Skin epidermis (tissue), 12 donors: ENCODE results near the gene SIPA1L3.

Experiments used
- H3K27ac ChIP-seq, 21 experiments: fragments of 200-600 bp; sonication (generic) in 11 of 21; one replicate each; pipeline ENCODE4 v1.5.0; 2020; ENCODE audit warnings: mild to moderate bottlenecking in 3 of 21, inconsistent platforms in 2 of 21, moderate library complexity in 2 of 21
- H3K4me3 ChIP-seq, 7 experiments: fragments of 200-600 bp; sonication (generic) in 2 of 7; one replicate each; pipeline ENCODE4 v1.5.0; 2020; ENCODE audit warnings: inconsistent platforms in 2 of 7, mild to moderate bottlenecking in 2 of 7, moderate library complexity in 1 of 7

The SIPA1L3 gene

GRCh38 chr19:38190793-38191192 is 283.8 kb downstream of the SIPA1L3 start:
- H3K27ac ChIP-seq: no peak overlapping the region
- H3K4me3 ChIP-seq: no peak overlapping the region

DNA sequence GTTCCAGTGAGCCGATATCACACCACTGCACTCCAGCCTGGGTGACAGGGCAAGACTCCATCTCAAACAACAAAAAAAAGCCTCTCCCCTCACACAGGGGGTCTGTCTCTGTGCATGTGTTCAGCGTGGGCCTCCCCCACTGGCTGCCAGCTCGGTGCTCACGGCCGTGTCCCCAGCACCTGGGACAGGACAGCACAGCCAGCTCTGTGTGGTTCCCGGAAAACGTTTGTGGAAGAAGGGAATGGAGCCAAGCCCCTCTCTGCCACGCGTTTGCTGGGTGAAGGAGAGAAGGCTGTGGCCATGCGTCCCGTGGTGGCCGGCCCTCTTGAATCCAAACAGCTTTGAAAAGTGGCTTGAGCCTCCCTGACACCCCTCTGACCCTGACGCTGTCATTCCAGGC is 284.7 kb downstream of the SIPA1L3 start:
- Histone ChIP-seq H3K27ac (no peak overlapping the region), H3K4me3 (no peak overlapping the region)

- Histone ChIP-seq H3K27ac (peak overlapping the region in 3 of 21 experiments; percentile 24 to 31 (median 29)), H3K4me3 (no peak overlapping the region)
Observed at GRCh38 chr19:38193445-38193844, 286.4 kb downstream of the SIPA1L3 start.

- Histone ChIP-seq H3K4me3 (no peak overlapping the region), H3K27ac (peak overlapping the region in 3 of 21 experiments; percentile 24 to 31 (median 29))
Observed at GRCh38 chr19:38194061-38194701, 287.2 kb downstream of the SIPA1L3 start.

DNA sequence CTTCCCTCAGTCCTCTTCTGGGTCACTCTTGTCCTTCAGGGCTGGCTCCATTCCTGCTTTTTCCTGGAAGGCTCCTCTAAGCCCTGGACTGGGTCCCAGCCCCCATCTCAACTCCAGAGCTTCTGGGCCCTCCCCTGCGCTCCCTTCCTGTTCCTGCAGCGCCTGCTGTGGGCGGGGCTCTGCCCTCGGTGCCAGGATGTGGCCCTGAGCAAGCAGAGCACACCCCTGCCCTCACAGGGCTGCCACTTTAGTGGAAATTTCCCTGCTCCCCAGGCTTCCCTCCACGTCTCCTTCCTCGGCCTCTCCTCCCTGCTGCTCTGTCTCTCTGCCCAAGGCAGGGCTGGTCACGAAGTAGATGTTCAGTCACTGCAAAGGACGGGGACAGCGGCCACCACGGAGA is 288.2 kb downstream of the SIPA1L3 start:
- Histone ChIP-seq H3K4me3 (no peak overlapping the region), H3K27ac (no peak overlapping the region)

DNA sequence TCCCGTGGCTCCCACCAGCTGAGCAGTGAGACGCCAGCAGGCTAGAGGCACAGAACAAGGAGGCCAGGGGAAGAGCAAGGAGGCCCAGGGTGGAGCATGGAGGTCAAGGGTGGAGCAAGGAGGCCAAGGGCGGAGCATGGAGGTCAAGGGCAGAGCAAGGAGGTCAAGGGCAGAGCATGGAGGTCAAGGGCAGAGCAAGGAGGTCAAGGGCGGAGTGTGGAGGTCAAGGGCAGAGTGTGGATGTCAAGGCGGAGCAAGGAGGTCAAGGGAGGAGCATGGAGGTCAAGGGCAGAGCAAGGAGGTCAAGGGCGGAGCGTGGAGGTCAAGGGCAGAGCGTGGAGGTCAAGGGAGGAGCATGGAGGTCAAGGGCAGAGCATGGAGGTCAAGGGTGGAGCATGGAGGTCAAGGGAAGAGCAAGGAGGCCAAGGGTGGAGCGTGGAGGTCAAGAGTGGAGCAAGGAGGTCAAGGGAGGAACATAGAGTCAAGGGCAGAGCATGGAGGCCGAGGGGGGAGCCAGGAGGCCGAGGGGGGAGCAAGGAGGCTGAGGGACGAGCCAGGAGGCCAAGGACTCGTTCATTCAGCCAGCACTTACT is 289.3 kb downstream of the SIPA1L3 start:
- no peak overlapping the region for H3K4me3 ChIP-seq
- H3K27ac ChIP-seq: no peak overlapping the region

GRCh38 chr19:38196948-38197656 is 290.1 kb downstream of the SIPA1L3 start:
- no peak overlapping the region for H3K4me3 ChIP-seq
- H3K27ac ChIP-seq: no peak overlapping the region

DNA sequence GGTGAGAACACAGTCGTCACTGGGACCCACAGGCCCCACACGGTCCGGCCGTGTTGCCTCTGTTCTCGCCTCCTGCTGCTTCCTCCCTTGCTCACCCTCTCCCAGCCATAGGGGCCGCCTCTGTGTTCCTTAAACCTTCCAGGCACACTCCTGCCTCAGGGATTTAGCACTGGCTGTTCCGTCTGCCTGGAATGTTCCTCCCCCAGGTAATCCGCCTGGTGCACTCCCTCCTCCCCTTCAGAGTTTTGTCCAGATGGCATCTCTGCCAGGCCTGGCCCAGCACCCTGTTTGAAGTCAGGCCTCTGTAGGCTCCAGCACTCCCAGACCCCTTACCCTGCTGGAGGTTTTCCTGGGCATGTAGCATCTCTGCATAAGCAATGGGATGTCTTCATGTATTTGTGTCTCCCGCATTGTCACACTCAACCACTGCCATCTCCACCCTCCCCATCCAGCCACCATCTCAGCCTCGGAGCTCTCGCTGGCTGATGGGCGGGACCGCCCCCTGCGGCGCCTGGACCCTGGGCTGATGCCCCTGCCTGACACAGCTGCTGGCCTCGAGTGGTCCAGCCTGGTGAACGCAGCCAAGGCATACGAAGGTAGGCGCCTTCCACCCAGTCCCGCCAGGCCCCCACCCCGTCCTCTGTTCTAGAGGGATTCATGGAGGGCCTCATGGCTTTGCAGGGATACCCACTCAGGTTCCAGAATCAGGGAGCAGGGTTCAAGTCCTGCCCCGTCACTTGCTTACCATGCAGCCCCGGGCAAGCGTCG is 291.1 kb downstream of the SIPA1L3 start:
- Histone ChIP-seq H3K27ac (no peak overlapping the region), H3K4me3 (no peak overlapping the region)

GRCh38 chr19:38199340-38199739 is 292.3 kb downstream of the SIPA1L3 start:
- H3K4me3 ChIP-seq: no peak overlapping the region
- H3K27ac ChIP-seq: no peak overlapping the region

DNA sequence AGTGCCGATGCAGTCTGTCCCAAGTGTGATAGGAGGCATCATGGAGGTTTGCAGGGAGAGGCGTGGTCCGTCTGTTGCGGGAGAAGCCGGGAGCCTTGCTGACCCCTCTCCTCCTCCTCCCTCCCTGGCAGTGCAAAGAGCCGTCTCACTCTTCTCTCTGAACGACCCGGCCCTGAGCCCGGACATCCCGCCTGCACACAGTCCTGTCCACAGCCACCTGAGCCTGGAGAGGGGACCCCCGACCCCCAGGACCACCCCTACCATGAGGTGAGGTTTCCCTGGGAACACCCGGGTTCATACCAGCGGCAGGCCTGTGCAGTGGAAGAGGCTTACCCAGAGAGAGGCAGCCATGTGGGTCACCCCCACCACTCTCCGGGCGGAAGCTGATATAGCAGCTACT is 294.7 kb downstream of the SIPA1L3 start:
- Histone ChIP-seq H3K4me3 (no peak overlapping the region), H3K27ac (no peak overlapping the region)

DNA sequence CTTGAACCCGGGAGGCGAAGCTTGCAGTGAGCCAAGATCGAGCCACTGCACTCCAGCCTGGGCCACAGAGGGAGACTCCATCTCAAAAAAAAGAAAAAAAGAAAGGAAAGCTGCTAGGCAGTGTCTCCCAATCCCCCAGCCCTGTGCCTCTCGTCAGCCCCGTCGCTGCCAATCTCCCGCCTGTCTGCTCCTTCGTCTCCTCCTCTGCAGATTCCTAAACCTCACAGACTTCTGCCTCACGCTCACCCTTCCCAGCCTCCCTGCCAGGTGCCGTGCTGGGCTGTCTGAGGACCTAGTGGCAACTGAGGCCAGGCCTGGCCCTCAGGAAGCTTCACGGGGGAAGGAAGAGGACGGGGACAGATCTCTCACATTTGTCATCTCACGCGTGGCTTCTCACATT is 295.5 kb downstream of the SIPA1L3 start:
- no peak overlapping the region for H3K27ac ChIP-seq
- no peak overlapping the region for H3K4me3 ChIP-seq

GRCh38 chr19:38203197-38203596 is 296.2 kb downstream of the SIPA1L3 start:
- Histone ChIP-seq H3K27ac (no peak overlapping the region), H3K4me3 (no peak overlapping the region)

DNA sequence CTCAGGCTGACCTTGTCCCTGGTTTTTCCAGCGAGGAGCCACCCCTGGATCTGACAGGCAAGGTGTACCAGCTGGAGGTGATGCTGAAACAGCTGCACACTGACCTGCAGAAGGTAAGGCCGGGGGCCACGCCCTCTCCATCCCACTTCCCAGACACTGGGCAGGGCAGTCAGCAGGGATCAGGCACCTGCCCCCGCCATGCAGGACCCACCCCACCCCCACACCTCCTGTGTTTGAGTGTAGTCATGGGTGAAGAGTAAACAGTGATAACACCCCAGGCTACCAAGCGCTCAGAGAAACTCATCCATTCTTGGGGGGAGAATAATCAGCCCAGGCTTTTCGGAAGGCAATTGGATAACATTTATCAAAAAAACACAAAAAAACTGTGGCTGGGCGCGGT is 297.1 kb downstream of the SIPA1L3 start:
- H3K27ac ChIP-seq: no peak overlapping the region
- H3K4me3 ChIP-seq: no peak overlapping the region

- Histone ChIP-seq H3K27ac (no peak overlapping the region), H3K4me3 (no peak overlapping the region)
Observed at GRCh38 chr19:38204728-38205127, 297.7 kb downstream of the SIPA1L3 start.

DNA sequence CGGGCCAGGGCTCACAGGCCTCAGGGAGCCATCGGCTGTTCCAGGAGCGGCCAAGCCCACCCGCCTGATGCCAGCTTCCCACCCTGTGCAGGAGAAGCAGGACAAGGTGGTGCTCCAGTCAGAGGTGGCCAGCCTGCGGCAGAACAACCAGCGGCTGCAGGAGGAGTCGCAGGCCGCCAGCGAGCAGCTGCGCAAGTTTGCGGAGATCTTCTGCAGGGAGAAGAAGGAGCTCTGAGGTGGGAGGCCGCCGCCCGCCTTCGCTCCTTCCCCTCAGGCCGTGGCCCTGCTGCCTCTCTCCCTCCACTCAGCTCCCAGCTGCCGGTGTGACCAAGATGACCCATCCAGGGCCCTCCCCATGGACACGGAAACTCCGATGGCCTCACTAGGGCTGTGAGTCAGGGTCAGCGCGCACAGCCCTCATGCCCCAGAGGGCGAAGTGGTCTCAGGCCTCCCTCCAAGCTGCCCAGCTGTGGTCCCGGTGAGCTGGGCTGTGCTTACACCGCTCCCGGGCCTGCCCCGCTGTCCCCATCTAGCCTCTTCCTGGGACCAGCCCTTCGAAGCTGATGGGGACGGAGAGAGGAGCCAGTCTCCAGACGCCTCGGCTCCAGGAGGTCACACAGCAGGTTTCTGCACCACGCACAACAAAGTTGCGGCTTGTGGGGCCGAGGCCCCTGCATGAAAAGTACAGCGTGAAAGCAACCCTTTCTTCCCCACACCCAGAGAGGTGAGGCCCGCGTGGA is 299.2 kb downstream of the SIPA1L3 start:
- no peak overlapping the region for H3K4me3 ChIP-seq
- no peak overlapping the region for H3K27ac ChIP-seq

DNA sequence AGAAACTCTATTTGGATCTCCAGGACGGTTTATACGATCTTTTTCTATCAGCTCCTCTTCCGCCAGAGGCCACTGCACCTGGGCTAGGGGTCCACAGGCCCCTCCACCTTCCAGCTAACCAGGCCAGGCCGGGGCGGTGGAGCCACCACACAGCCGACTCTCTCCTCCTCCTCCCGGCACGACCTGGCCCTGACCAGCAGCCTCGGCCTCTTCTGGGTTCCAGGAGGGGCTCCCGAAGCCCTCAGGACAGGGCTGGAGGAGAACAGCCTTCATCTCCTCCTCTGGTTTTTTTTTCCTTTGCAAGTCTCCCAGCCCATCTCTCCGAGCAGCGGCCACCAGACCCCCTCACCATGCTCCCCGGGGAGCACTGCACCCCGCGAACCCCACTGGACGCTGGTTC is 299.9 kb downstream of the SIPA1L3 start:
- H3K4me3 ChIP-seq: no peak overlapping the region
- H3K27ac ChIP-seq: no peak overlapping the region

- Histone ChIP-seq H3K27ac (no peak overlapping the region), H3K4me3 (no peak overlapping the region)
Observed at GRCh38 chr19:38207543-38207942, 300.5 kb downstream of the SIPA1L3 start.

GRCh38 chr19:38208571-38208970 is 301.6 kb downstream of the SIPA1L3 start:
- Histone ChIP-seq H3K4me3 (no peak overlapping the region), H3K27ac (no peak overlapping the region)

DNA sequence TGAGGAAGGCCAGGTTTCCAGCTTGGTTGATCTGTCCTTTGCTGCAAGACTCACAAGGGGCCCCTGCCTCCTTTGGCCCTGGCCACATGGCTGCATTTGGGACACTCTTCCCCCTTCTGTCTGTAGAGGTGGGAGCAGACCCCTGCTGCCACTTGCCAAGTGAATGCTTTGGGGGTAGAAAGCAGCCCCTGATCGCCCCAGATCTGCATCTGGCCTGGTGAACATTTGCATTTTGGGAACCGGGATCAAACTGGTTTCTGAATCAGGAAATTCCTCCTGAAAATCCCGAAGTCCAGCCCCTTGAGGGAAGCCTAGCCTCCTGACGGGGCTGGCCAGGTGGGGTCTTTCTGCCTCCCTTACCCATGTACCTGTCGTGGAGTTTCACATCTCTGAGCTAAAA is 302.1 kb downstream of the SIPA1L3 start:
- peak overlapping the region in 3 of 21 experiments; percentile 6 to 50 (median 39) for H3K27ac ChIP-seq
- H3K4me3 ChIP-seq: no peak overlapping the region
